ENCODE data around the gene DMD.

Gene DMD

GRCh38 chrX:31356275-31357212 is 1854.8 kb downstream of the DMD start:
- no peak for DNase-seq (ENCODE audit: low read depth, low spot score)

- no peak for DNase-seq (ENCODE audit: low read depth, low spot score)
Measured at GRCh38 chrX:31355206-31355955, 1856.0 kb downstream of the DMD start.

- DNase-seq (ENCODE audit: low read depth, low spot score) = no peak
Measured at GRCh38 chrX:31353095-31353494, 1858.3 kb downstream of the DMD start.

- no peak for DNase-seq (ENCODE audit: low read depth, low spot score)
Measured at GRCh38 chrX:31350808-31351074, 1860.6 kb downstream of the DMD start.

- DNase-seq (ENCODE audit: low read depth, low spot score) = no peak
Measured at GRCh38 chrX:31349515-31349914, 1861.8 kb downstream of the DMD start.

- DNase-seq (ENCODE audit: low read depth, low spot score) = no peak
Measured at GRCh38 chrX:31340587-31340986, 1870.8 kb downstream of the DMD start.

- DNase-seq (ENCODE audit: low read depth, low spot score) = no peak
Measured at GRCh38 chrX:31338991-31339350, 1872.4 kb downstream of the DMD start.

- no peak for DNase-seq (ENCODE audit: low read depth, low spot score)
Measured at GRCh38 chrX:31337332-31337731, 1874.0 kb downstream of the DMD start.

GRCh38 chrX:31336419-31336818 is 1874.9 kb downstream of the DMD start:
- no peak for DNase-seq (ENCODE audit: low read depth, low spot score)

- no peak for DNase-seq (ENCODE audit: low read depth, low spot score)
Measured at GRCh38 chrX:31334997-31335396, 1876.4 kb downstream of the DMD start.

GRCh38 chrX:31333165-31333831 is 1878.1 kb downstream of the DMD start:
- DNase-seq (ENCODE audit: low read depth, low spot score) = no peak

GRCh38 chrX:31331928-31332327 is 1879.4 kb downstream of the DMD start:
- no peak for DNase-seq (ENCODE audit: low read depth, low spot score)

- no peak for DNase-seq (ENCODE audit: low read depth, low spot score)
Measured at GRCh38 chrX:31331015-31331414, 1880.3 kb downstream of the DMD start.

GRCh38 chrX:31329298-31329697 is 1882.1 kb downstream of the DMD start:
- no peak for DNase-seq (ENCODE audit: low read depth, low spot score)

GRCh38 chrX:31323658-31324057 is 1887.7 kb downstream of the DMD start:
- no peak for DNase-seq (ENCODE audit: low read depth, low spot score)

- no peak for DNase-seq (ENCODE audit: low read depth, low spot score)
Measured at GRCh38 chrX:31320740-31321139, 1890.6 kb downstream of the DMD start.

GRCh38 chrX:31319586-31319985 is 1891.8 kb downstream of the DMD start:
- no peak for DNase-seq (ENCODE audit: low read depth, low spot score)

GRCh38 chrX:31318866-31319265 is 1892.5 kb downstream of the DMD start:
- DNase-seq (ENCODE audit: low read depth, low spot score) = no peak

GRCh38 chrX:31316340-31316991 is 1894.9 kb downstream of the DMD start:
- no peak for DNase-seq (ENCODE audit: low read depth, low spot score)

- no peak for DNase-seq (ENCODE audit: low read depth, low spot score)
Measured at GRCh38 chrX:31314921-31315320, 1896.4 kb downstream of the DMD start.

GRCh38 chrX:31307952-31308351 is 1903.4 kb downstream of the DMD start:
- no peak for DNase-seq (ENCODE audit: low read depth, low spot score)

- no peak for DNase-seq (ENCODE audit: low read depth, low spot score)
Measured at GRCh38 chrX:31302573-31303075, 1908.7 kb downstream of the DMD start.
